Stimulated activated CD8-positive, alpha-beta memory T cell treated with anti-CD3 and anti-CD28 coated beads, Interleukin-15, amount 100 ng/mL, for 1 hour (primary cell): Measurements from ENCODE around the gene RHBDL1.
"Not testable (repeated sequence)": the region's sequence is repeated elsewhere in the genome, so short reads cannot be mapped to it uniquely, and the experiment has no call there.

ENCODE experiments used
- DNase-seq: peaks from one replicate; pipeline ENCODE4 v3.0.0-alpha.2; 2020; ENCODE audit warnings: low read depth

Gene RHBDL1

DNA sequence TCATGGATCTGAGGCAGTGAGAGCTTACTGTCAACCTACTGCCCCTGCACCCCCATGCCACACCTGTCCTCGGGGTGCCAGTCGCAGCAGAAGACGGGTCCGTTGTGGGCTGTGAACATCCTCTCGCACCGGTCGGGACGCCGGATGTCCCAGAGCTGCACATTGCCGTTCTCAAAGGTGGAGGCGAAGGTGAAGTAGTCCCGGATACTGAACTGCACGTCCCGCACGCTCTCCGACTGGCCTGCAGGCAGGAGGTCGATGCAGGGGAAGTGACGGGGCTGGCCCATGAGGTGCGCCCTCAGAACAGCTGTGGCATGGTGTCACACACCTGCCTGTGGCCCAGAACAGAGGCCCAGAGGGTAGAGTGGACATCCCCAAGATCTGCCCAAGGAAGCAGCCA, 12.0 kb downstream of the RHBDL1 start:
- no peak for DNase-seq

DNA sequence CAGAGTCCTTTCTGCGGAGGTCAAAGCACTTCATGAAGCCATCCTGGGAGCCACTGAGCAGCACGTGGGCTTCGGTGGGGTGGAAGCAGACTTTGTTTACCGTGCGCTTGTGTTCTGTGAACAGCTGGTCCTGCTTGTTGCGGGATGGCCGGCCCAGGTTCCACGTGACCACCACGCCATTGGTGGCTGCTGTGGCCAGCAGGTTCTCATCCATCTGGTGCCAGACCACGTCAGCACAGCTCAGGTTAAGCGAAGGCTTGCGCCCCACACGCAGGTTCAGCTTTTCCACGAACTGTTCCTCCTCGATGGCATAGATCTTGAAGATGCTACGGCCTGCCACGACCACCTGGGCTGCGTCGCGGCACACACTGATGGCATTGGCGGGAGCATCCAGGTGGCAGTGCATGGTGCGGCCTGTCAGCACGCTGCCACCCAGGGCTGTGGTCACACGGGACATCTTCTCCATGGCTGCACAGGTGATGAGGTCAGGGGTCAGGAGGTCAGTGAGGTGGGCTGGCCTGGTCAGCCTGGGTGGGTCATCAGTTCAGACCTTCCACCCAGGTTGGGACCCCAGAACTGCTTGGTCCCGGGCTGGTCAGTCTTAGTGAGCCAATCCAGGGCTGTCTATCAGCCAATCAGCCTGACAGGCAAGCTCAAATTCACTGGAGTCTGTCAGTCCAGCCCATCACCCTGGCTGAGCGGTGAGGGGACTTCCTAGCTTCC, 13.9 kb downstream of the RHBDL1 start:
- DNase-seq, result no peak

DNA sequence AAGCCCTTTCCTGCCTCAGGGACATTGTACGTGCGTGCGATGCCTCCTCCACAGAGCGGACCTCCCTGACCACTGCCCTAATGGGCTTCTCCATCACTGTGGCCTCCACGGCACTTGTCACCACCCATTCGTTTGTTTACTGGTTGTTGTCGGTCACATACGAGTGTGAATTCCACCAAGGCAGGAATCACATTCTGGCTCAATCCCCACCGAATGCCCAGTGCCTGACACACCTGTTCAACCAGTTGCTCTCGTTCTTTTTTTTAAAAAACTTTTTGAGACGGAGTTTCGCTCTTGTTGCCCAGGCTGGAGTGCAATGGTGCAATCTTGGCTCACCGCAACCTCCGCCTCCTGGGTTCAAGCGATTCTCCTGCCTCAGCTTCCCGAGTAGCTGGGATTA, 15.8 kb downstream of the RHBDL1 start:
- DNase-seq, result not testable (repeated sequence)

DNA sequence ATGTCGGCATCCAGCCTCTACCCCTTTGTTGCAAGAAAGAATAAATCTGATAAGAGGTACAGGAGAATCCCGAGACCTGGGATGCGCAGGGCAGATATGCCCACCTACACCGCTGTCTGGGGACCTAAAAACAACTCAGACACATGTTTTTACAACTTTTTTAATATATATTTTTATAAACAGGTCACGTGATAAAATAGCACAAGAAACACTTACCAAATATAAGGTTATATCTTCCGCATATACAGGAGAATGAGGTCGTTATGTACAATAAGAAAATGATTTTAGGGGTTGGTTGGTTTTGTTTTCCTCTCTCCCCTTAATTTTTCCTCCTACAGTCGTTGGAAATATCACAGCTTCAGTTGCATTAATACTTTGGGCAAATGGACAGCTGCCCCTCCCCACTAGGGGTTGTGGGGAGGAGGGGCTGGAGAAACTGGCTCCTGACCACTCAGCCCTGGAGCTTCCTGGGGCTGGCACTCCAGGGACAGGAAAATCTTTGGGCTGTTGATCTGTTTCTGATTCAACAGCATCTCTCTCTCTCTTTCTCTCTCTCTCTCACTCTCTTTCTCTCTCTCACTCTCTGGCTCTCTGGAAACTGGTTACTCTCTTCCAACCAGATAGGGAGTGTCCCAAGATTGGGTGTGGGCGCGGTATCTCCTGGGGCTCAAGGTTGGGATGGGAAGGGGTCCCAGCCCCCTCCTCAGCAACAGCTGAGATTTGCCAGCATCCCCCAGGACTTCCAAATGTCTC, 17.1 kb downstream of the RHBDL1 start:
- DNase-seq, result no peak

DNA sequence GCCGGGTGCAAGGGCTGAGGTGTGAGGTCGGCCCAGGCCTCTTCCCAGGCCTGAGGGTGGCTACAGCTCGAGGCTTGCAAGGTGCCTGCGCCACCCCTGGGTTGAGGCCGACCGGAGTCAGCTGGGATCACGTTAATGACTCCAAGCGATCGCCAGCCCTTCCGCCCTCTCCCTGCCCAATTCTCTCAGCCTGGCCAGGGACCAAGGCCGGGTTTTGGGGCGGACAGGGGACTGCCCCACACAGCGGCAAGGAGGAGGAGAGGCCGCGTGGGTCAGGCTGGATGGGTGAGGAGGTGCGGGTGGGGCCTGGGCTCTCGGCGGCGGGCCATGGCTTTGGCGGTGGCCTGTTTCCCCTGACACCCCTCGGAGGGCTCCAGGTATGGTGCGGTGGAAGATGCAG, 17.9 kb downstream of the RHBDL1 start:
- DNase-seq, result no peak

DNA sequence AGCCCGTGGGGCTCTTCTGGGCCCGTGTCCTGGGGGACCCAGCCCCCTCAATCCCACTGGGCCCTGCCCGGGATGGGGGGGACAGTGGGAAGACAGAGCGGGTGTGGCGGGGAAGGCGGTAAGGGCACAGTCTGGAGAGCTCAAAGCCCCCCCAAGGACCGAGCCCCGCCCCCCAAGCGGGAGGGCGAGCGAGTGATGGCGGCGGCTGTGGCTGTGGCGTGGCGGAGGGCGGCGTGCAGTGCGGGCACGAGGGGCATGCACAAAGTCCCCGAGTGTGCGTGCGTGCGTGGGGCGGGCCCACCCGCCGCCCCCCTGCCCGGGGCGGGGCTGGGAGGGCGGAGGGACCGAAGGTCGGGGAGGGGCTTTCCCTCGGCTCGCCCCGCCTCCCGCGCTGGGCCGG, 18.3 kb downstream of the RHBDL1 start:
- DNase-seq, result no peak

DNA sequence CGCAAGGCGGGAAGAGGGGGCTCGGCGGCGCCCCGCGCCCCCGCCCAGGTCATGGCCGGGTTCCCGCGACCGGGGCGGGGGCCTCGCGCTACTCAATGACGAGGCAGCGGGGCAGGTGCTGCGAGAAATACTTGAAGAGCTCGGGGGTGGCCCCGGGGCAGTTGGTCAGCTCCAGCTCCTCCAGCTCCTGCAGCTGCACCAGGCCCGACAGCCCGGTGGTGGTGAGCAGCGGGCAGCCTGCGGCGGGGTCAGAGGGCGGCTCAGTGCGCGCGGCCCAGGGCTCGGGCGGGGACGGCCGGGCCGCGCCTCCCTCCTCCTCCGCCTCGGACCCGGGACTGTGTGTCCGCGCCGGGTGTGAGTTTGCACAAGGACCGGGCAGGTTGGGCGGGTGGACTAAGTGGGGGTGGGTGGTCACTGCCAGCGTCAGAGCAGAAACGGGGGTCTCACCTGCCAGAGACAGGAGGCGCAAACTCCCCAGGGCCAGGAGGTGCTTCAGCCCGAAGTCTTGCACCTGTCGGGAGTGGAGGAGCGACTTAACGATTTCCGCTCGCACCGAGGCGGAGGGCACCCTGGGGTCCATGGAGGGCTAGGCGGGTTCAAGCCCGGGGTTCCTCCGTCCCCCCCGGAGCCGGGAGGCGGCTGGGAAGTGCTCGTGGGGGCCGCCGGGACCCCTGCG, 18.9 kb downstream of the RHBDL1 start:
- DNase-seq, result no peak

DNA sequence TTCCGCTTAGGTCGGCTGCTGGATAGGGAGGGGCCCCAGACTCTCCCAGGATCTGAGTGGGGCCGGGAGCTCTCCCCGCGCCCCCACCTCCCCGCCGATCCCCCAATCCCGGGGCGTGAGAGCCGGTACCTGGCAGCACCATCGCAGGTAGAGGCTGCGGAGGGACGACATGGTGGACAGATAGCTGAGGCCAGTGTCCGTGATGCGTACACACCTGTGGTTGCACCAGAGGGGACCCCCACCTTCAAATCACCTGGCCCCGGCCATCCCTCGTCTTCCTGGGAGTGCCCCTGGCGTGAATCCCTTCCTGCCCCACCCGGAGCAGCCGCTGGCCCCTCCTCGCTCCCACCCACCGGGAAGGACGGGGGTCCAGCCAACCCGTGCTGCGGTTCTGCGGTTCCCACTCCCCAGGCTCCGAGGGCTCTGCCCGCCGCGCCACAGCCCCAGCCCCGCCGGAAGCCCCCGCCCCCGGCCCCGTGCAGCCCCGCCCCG, 19.4 kb downstream of the RHBDL1 start:
- DNase-seq, result no peak

DNA sequence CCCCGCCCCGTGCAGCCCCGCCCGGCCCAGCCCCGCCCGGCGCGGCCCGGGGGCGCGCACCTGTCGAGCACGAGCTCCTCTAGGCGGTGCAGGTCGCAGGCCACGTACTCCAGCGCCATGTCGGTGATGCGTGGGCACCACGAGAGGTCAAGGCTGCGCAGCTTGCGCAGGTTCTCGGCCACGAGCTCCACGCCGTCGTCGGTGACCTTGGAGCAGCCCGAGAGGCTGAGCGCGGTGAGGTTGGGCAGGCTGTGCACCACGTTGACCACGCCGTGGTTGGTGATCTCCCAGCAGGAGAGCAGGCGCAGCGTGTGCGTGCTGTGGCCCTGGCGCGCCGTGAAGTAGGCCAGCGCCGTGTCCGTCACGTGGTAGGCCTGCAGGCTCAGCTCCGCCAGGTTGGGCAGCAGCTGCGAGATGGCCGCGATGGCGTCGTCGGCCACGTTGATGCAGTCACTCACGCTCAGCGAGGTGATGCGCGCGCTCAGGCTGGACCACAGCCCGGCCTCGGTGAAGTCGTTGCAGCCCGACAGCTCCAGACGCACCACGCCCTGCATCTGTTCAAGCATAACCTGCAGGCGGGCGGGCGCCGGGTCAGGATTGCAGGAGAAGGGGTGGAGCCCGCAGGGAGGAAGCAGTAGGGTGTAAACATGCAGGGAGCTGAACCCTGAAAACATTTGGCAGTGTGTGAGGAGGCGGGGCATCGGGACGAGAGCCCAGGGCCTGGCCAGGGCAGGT, 20.1 kb downstream of the RHBDL1 start:
- no peak for DNase-seq

DNA sequence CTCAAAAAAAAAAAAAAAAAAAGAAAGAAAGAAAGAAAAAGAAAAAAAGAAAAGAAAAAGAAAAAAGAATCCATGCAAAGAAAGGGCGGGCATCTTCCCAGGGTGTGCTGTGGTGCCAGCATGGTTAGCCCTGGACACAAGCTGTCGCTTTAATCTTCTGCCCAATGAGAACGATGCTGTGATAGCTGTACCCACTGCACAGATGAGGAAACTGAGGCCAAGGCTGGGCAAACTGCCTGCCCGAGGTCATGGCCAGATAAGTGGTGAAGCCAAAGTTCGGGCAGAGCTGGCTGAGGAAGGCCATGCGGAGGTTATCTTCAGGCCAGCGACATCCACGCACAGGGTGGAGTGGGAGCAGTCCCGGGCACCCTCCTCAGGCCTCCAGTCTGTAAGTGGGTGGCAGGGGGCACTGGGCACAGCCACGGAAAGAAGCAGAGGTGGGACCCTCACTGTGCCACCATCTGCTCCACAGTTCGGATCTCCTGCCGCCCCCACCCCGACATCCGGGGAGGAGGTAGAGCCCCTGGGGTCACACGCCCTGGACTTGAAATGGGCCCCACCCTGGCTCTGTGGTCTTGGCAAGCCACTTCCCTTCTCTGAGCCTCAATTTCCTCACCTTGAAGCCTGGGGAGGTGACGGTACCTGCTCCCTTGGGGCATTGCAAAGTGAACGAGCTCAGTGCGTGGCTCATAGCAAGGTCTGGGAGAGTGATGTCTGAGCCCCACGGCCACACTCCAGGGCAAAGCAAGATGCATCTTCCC, 23.6 kb downstream of the RHBDL1 start:
- DNase-seq, result no peak

DNA sequence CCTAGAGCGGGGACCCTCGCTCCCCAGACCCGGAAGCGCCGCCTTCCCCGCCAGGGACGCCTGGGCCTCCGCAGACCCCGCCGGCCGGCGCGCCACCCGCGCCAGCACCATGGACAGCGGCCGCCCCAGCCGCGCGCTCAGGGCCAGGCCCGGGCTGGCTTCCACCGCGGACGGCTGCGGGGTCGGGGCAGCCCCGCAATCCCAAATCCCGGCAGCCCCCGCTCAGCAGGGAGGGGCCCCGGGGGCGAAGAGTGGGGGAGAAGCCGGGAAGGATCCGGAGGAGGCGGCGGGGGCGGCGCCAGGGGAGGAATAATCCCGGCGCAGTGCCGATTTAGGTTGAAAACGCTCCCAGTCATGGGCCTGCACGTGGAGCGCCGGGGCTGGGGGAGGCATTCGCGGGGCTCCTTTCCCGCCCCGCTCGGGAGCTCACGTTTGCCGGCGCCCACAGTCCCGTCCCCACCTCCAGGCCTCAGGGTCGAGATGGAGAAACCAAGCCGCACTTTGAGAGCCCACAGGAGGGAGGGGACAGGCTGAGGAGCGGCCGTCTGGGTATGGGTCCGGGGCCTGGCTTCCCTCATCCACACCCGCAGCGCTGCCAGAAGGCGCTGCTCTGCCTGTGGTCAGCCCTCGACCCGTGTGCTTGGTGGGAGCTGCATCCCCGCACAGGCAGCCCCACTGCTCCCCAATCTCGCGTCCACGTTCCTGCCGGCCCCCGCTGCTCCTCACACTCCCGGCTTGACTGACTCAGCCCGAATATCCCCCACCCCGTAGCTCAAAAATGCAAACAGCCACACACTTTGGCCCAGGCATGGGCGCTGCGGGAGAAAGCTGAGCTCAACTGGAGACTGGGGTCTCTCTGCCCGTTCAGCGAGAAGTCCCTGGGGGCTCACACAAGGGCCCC, 25.5 kb downstream of the RHBDL1 start:
- DNase-seq, result no peak

DNA sequence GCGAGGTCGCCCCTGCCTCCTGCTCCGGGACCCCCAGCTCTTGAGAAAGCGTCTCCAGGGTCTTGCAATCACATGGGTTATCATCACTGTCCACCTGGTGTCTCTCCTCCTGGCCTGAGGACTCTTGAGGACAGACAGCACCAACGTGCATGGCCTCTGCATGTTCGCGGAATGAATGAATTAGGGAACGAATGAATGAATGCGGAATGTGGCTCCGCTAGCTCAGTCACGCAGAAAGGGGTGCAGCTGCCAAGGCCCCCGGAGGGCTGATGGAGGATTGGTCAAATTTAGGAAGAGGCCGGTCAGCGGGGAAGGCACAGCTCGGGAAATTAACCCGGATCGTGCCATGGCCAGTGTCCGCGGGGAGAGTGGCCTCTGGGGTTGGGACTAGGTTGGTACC, 26.9 kb downstream of the RHBDL1 start:
- no peak for DNase-seq

DNA sequence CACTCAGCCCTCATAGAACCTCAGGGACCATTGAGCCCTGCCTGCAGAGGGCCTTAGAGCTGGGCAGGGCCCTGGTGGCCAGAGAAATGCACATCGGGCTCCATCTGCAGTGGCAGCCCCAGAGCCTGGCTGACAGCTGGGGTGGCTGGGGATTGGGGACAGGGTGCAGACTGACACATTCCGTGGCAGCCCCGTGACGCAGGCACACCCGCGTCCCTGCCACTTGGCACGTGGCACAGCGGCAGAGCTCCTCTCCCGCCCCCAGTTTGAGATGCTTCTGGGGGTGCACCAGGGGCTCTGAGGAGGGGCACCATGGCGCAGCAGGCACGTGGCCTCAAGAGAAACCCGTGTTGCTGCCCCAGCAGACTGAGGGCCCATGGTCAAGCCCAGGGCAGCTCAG, 27.9 kb downstream of the RHBDL1 start:
- no peak for DNase-seq

DNA sequence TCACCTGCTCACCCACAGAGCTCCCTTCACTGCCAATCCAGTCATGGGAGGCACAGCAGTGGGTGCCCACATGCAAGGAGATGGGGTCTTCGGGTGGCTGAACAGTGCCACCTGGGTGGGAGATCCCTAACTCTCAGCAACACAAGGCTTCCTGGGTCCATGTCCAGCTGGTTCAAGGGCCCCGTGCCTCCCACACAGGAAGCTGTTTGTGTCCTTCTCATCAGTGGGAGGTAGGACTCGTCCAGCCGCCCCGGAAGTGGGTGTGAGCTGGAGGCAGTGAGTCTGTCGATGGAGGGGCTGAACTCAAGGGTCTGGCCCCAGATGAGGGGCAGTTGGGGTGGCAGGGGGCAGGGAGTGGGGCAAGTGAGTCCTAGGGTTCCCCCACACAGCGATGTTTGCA, 28.6 kb downstream of the RHBDL1 start:
- no peak for DNase-seq

DNA sequence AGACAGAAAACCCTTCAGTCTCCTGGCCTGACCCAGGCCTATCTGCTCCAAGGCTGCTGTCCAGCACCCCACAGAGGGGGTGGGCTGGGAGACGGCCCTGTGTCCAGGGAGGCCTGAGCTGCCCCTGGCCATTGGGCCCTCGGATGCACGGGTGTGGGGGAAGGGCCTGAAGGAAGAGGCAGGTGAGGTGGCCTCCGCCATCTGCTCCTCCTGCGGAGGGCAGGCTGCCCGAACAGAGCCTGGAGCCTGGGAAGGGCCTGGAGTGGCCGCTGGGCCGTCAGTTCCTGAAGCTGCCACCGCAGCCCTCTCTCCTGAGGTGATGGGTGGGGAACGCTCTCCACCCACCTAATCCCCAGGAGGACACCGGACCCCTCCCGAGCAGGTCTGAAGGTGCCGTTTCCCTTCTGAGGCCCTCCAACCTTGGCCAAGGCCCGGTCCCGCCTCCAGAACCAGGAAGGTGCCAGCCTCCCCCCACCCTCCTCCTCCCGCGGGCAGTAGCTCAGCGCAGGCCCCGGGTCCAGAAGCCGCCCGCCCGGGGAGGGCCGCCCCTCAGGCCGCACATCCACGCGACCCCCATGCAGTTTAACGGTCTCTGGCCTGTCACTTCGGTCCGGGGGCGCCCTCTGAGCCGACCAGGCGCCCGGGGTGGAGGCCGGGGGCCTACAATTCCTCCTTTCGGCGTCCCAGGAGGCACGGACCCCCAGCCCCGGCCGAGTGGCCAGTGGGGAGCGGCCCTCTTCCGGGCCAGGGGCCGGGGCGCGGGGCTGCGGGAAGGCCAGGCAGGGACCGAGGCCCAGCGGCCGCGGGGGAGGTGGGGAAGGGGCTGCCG, 29.3 kb downstream of the RHBDL1 start:
- DNase-seq, result no peak

DNA sequence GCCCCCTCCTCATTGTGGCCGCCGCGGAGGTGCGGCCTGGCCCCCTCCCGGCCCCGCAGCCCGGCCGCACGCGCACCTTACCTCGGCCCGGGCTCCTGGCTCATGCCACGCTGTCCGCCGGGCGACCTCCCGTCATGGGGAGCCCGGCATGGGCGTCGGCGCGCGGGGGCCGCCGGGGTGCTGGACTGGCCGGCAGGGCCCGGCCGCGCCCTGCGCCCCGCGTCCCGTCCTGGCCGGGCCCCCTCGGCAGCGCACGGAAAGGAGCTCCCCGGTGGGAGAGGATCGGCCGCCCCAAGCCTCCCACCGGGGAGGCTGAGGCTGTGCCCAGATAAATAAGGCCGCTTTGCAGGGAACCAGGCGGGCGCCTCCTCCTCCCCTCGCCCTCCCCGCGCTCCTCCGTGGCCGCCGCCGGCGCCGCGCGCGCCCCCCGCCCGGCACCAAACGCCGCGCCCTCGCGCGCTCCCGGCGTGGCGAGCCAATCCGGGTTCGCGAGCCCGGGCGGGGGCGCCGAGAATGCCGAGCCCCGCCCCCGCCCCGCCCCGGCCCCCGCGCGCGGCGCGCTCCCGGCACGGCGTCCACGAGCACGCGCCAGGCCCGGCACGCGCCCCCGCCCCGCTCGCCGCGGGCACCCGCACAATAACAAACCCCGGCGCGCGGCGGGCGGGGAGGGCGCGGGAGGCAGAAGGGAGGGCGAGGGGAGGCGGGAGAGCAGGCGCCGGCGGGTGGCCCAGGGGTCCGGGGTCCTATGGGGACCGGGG, 30.1 kb downstream of the RHBDL1 start, which contains the start of gene FBXL16:
TSS of gene FBXL16 (minus strand) at position 371 of the 758 bp plus-strand sequence. CDS start 8,396 bp downstream, outside the sequence.
- DNase-seq, result no peak

DNA sequence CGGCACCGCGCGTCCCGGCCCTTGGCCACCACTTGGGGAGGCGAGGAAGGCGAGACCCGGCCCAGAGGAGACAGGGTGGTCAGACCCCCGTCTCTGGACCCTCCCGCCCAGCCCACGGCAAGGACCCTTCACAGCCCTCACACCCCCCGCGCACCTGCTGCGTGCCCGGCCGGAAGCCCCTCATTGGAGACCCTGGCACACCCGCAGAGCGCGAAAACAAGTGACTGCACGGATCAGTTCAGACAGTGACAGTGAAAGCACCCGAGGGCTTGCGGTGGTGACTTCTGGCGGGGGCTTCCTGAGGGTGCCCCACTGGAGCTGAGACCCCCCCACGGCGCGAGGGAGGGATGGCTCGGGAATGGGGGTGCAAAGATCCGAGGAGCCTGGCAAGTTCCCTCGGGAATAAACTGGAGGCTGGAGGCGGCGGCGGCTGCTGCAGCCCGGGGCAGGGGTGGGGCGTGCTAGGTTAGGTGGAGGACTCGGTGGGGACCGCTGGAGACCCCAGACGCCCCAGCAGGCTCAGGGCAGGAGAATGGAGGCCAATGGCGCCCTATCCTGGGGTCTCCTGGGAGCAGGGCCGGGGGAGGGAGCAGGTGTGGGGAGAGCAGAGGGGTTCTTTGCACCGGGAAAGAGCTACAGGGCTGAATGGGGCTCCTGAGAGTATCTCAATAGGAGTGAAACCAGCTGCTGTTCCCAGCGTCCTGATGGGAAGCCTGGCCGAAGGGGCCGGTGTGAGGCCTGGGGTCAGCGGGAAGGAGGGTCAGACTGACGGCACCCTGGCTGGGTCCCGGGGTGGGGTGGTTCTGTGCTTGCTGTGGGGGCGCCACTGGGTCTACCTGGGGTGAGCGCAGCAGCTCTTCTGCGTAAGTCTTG, 31.0 kb downstream of the RHBDL1 start:
- no peak for DNase-seq

DNA sequence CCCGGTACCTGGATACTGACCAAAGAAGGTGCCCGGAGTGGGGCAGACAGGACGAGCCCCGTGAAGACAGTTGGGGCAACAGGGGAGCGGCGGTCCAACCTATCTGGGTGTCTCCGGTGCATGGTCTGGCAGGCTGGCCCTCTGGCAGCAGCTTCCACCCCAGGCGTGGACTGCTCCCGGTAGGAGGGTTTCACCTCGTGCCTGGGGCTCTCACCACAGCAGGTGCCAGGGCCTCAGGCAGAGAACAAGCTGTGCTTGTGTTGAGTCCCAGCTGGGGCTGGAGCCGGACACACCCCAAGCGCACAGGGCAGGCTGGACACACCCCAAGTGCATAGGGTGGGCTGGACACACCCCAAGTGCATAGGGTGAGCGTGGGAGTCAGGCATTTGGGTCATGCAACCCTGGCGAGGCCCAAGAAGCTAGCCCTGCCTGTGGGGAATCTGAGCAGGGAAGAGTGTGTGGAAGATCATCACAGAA, 31.6 kb downstream of the RHBDL1 start:
- DNase-seq, result no peak
